ENCODE data around the gene NCR1. TPM values are rescaled to one million over a fixed set of nuclear protein-coding genes. Genes with fewer than 3 reads are reported as not detected.

NCR1 gene
- total RNA-seq, 1 donor from 2014 or later, result not detected

Other genes with a start within 250 kb of the NCR1 start
- not detected in 2 replicates for gene LILRB4, start 243.2 kb upstream of the NCR1 start, total RNA-seq
- not detected in 2 replicates for gene KIR3DL3, start 181.7 kb upstream of the NCR1 start, total RNA-seq
- not detected in 2 replicates for gene KIR2DL3, start 167.6 kb upstream of the NCR1 start, total RNA-seq
- not detected in 2 replicates for gene KIR2DL1, start 136.4 kb upstream of the NCR1 start, total RNA-seq
- 0.41 TPM in 1 of 2 replicates, not detected in the other for gene KIR2DL4, start 102.5 kb upstream of the NCR1 start, total RNA-seq
- gene KIR3DL1, start 89.7 kb upstream of the NCR1 start, total RNA-seq, result not detected in 2 replicates
- not detected in 2 replicates for gene KIR2DS4, start 73.5 kb upstream of the NCR1 start, total RNA-seq
- not detected in 2 replicates for gene KIR3DL2, start 55.7 kb upstream of the NCR1 start, total RNA-seq
- 1.1 TPM in 1 of 2 replicates, not detected in the other for gene FCAR, start 31.9 kb upstream of the NCR1 start, total RNA-seq
- not detected in 2 replicates for gene NLRP7, start 41.4 kb downstream of the NCR1 start, total RNA-seq
- 12.3 and 15.1 TPM in 2 replicates for gene NLRP2, start 60.2 kb downstream of the NCR1 start, total RNA-seq
- not detected in 2 replicates for gene GP6, start 132.1 kb downstream of the NCR1 start, total RNA-seq
- 7.5 and 13.1 TPM in 2 replicates for gene RDH13, start 157.0 kb downstream of the NCR1 start, total RNA-seq
- gene EPS8L1, start 169.7 kb downstream of the NCR1 start, total RNA-seq, result 10.6 and 20.4 TPM in 2 replicates
- 108 and 137 TPM in 2 replicates for gene PPP1R12C, start 211.5 kb downstream of the NCR1 start, total RNA-seq
- gene TNNT1, start 243.1 kb downstream of the NCR1 start, total RNA-seq, result 1.5 TPM in 1 of 2 replicates, not detected in the other